Keratinocyte (primary cell): ENCODE results near the gene CMIP. TPM values are rescaled to one million over a fixed set of nuclear protein-coding genes. Genes with fewer than 3 reads are reported as not detected.
A peak's percentile ranks its signal among the peaks of the same experiment; 100 is the strongest.

Experiments
- DNase-seq: peaks from one replicate; pipeline ENCODE4 v3.0.0-alpha.2; 2011; ENCODE audit warnings: low read depth, missing footprints, low spot score
- FAIRE-seq: peaks from 2 replicates; lab custom pipeline; 2011; peaks lifted over from hg19 to GRCh38; lab: Jason Lieb, UNC
- H2AFZ ChIP-seq: 2 replicates; pipeline ENCODE4 v1.6.0; 2012; ENCODE audit warnings: low read length, control low read depth, inconsistent platforms; ENCODE audit not compliant: control insufficient read depth
- H3K27ac ChIP-seq: 2 replicates; pipeline ENCODE4 v1.5.1; 2011; ENCODE audit warnings: low read length; ENCODE audit not compliant: control insufficient read depth, insufficient read depth
- H3K27me3 ChIP-seq: 3 replicates; pipeline ENCODE4 v1.6.0; 2011; ENCODE audit warnings: low read length; ENCODE audit not compliant: control insufficient read depth, insufficient read depth; ENCODE audit errors: extremely low read depth
- H3K36me3 ChIP-seq, 2 experiments: 2 replicates in 1 of 2; 3 replicates in 1 of 2; pipeline ENCODE4 v1.5.1; 2011; ENCODE audit warnings: low read length in 2 of 2, mild to moderate bottlenecking in 1 of 2; ENCODE audit not compliant: control insufficient read depth in 2 of 2, insufficient read depth in 2 of 2; ENCODE audit errors: extremely low read depth in 1 of 2
- H3K4me1 ChIP-seq: 3 replicates; pipeline ENCODE4 v1.5.1; 2011; ENCODE audit warnings: low read length; ENCODE audit not compliant: control insufficient read depth, insufficient read depth; ENCODE audit errors: extremely low read depth
- H3K4me2 ChIP-seq: 3 replicates; pipeline ENCODE4 v1.6.0; 2011; ENCODE audit warnings: low read depth, low read length; ENCODE audit not compliant: control insufficient read depth, insufficient read depth; ENCODE audit errors: extremely low read depth
- H3K4me3 ChIP-seq, 3 experiments: fragments of 200-600 bp in 1 of 3; sonication (generic) in 1 of 3; 2 replicates in 2 of 3; 3 replicates in 1 of 3; pipeline ENCODE4 v1.5.1; 2011 to 2016; ENCODE audit warnings: low read length in 3 of 3, mild to moderate bottlenecking in 3 of 3, control low read depth in 2 of 3, inconsistent platforms in 1 of 3, low read depth in 1 of 3, mixed read lengths in 1 of 3, mixed run types in 1 of 3, moderate library complexity in 1 of 3; ENCODE audit not compliant: control insufficient read depth in 2 of 3, insufficient read depth in 2 of 3; ENCODE audit errors: extremely low read depth in 1 of 3
- H3K79me2 ChIP-seq: 2 replicates; pipeline ENCODE4 v1.6.0; 2012; ENCODE audit warnings: low read length; ENCODE audit not compliant: control insufficient read depth, insufficient read depth
- H3K9ac ChIP-seq: 3 replicates; pipeline ENCODE4 v1.6.0; 2011; ENCODE audit warnings: low read length; ENCODE audit not compliant: control insufficient read depth, insufficient read depth; ENCODE audit errors: extremely low read depth
- H3K9me1 ChIP-seq: 3 replicates; pipeline ENCODE4 v1.6.0; 2011; ENCODE audit warnings: low read length; ENCODE audit not compliant: control insufficient read depth, insufficient read depth; ENCODE audit errors: extremely low read depth
- H3K9me3 ChIP-seq: 2 replicates; pipeline ENCODE4 v1.5.1; 2012; ENCODE audit warnings: low read depth, low read length; ENCODE audit not compliant: control insufficient read depth
- H4K20me1 ChIP-seq: 3 replicates; pipeline ENCODE4 v1.6.0; 2011; ENCODE audit warnings: low read length; ENCODE audit not compliant: control insufficient read depth, insufficient read depth; ENCODE audit errors: extremely low read depth
- EZH2 ChIP-seq: IDR thresholded peaks from one replicate; pipeline ENCODE4 v1.6.1; 2012; ENCODE audit warnings: inconsistent platforms, mild to moderate bottlenecking, low read length, moderate library complexity
- dilution Hi-C: fragments of 300-500 bp; cut with MboI; formaldehyde crosslinking; loops from one replicate; pipeline ENCODE4 v1.7.0; 2020; ENCODE audit warnings: low sequenced_read_pairs; ENCODE audit not compliant: extremely low pct_ligation_motif_present
- polyA plus RNA-seq, 5 experiments: library from polyadenylated mRNA; depleted of rRNA in 3 of 5; stranded (reverse) in 3 of 5; stranded (forward) in 1 of 5; unstranded in 1 of 5; fragments of >200 nt; gene quantifications; 1 replicate in 1 of 5; 2 replicates in 3 of 5; 3 replicates in 1 of 5; pipeline versions ENCODE4 v1.2.1 to v1.2.3, GENCODE V29; 2011 to 2012; ENCODE audit warnings: missing spikeins in 2 of 5, low read depth in 1 of 5, low replicate concordance in 1 of 5
- TF ChIP-seq, protein P1 (sequence below), 3 experiments: IDR thresholded peaks in 1 of 3; conservative IDR thresholded peaks in 1 of 3; optimal IDR thresholded peaks in 1 of 3; 2 replicates in 2 of 3; 3 replicates in 1 of 3; pipeline versions ENCODE3 to v1.5.1; 2011; ENCODE audit warnings: low read length in 3 of 3, mild to moderate bottlenecking in 3 of 3, moderate library complexity in 2 of 3, control low read depth in 1 of 3, inconsistent platforms in 1 of 3; ENCODE audit not compliant: insufficient read depth in 2 of 3; ENCODE audit errors: extremely low read depth in 1 of 3

Gene CMIP
- polyA plus RNA-seq, 1 donor (not counting 4 experiments of a cell fraction or from before 2014, with no cell fraction given) = 5.0 TPM

DNA sequence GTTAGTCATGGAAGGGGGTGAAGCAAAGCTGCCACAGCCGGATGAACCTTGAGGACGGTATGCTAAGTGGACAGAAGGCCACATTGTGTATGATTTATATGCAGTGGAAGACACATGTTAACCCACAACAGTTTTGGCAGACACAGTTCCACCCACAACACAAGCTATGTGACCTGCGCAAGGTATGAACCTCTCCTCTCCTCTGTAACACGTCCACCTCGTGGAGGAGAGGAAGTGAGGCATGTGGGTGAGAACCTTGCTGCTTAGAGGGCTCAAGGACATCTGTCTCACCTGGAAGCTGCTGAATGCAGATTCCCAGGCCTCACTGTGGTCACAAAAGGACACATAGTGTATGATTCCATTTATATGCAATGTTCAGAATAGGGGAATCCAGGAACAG lies 198.3 kb downstream of the CMIP start:
- no peak for DNase-seq
- Histone ChIP-seq H2AFZ (no peak overlapping the region), H3K27me3 (no peaks in the 10 kb centered on the region), H4K20me1 (peaks cover 13% of the 10 kb centered on the region), H3K4me2 (no peak overlapping the region), H3K4me3 (no peak overlapping the region), H3K79me2 (peaks cover 46% of the 10 kb centered on the region), H3K27ac (no peak overlapping the region), H3K9me3 (no peaks in the 10 kb centered on the region), H3K4me1 (peaks cover 30% of the 10 kb centered on the region), H3K9me1 (peaks cover 8% of the 10 kb centered on the region), H3K9ac (no peak overlapping the region), H3K36me3 (peaks cover 11 to 13% of the 10 kb centered on the region in 2 experiments)
- dilution Hi-C loops = no loop called here
- TF ChIP-seq, protein P1, sequence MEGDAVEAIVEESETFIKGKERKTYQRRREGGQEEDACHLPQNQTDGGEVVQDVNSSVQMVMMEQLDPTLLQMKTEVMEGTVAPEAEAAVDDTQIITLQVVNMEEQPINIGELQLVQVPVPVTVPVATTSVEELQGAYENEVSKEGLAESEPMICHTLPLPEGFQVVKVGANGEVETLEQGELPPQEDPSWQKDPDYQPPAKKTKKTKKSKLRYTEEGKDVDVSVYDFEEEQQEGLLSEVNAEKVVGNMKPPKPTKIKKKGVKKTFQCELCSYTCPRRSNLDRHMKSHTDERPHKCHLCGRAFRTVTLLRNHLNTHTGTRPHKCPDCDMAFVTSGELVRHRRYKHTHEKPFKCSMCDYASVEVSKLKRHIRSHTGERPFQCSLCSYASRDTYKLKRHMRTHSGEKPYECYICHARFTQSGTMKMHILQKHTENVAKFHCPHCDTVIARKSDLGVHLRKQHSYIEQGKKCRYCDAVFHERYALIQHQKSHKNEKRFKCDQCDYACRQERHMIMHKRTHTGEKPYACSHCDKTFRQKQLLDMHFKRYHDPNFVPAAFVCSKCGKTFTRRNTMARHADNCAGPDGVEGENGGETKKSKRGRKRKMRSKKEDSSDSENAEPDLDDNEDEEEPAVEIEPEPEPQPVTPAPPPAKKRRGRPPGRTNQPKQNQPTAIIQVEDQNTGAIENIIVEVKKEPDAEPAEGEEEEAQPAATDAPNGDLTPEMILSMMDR (optimal IDR thresholded peaks at IDR 0.05 in 1 of 3, IDR thresholded peaks at IDR 0.05 in 1 of 3, conservative IDR thresholded peaks at IDR 0.05 in 1 of 3; ENCODE audit: extremely low read depth in 1 of 3, insufficient read depth in 2 of 3, low read length in 3 of 3) = no peak
- no peak for TF ChIP-seq EZH2
- no peak for FAIRE-seq

- dilution Hi-C loops = no loop called here
- TF ChIP-seq, protein P1 (optimal IDR thresholded peaks at IDR 0.05 in 1 of 3, IDR thresholded peaks at IDR 0.05 in 1 of 3, conservative IDR thresholded peaks at IDR 0.05 in 1 of 3; ENCODE audit: extremely low read depth in 1 of 3, insufficient read depth in 2 of 3, low read length in 3 of 3) = no peak
- no peak for TF ChIP-seq EZH2
- H3K36me3 ChIP-seq = peaks cover 13 to 14% of the 10 kb centered on the region in 2 experiments
- peaks cover 16% of the 10 kb centered on the region for H4K20me1 ChIP-seq
- H3K27ac ChIP-seq = peak overlapping the region; percentile 52
- no peaks in the 10 kb centered on the region for H3K9me3 ChIP-seq
- no peaks in the 10 kb centered on the region for H3K27me3 ChIP-seq
- peak overlapping the region; percentile 14 for H3K9ac ChIP-seq
- FAIRE-seq = peak; percentile 74
- peaks cover 30% of the 10 kb centered on the region for H3K4me1 ChIP-seq
- H3K9me1 ChIP-seq = peaks cover 13% of the 10 kb centered on the region
- no peak overlapping the region for H3K4me3 ChIP-seq
- H2AFZ ChIP-seq = no peak overlapping the region
- peaks cover 52% of the 10 kb centered on the region for H3K79me2 ChIP-seq
- H3K4me2 ChIP-seq = peak overlapping the region; percentile 33
- peak; percentile 87 for DNase-seq
Measured at GRCh38 chr16:81645266-81645694, 200.7 kb downstream of the CMIP start.
